GM12891 (cell line): ENCODE measurements around the gene MAVS.

ENCODE experiments used
- POLR2A ChIP-seq: IDR thresholded peaks from 2 replicates; pipeline ENCODE4 v1.6.1; 2011; ENCODE audit warnings: low read depth, low read length, control low read depth
- POLR2AphosphoS5 ChIP-seq: IDR thresholded peaks from 2 replicates; pipeline ENCODE4 v1.6.1; 2011; ENCODE audit warnings: low read depth, low read length, control low read depth
- TAF1 ChIP-seq: IDR thresholded peaks from 2 replicates; pipeline ENCODE4 v1.6.1; 2011; ENCODE audit warnings: low read depth, low read length, control low read depth

DNA sequence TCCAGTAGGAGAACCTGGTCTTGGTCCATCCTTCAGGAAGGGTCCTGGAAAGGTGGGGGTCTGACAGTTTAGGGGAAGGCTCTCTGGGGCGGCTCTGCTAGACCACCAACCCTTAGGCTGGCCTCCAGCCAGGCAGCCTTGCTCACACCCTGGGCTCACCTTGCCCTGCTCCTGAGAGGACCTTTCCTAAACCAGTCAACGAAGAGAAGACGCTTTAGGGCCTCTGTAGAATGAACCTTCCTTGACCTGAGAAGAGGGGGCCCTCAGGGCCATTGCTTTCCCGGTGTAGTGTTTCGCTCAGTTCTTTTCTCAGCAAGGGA, 49.4 kb upstream of the MAVS start:
- no peak for TF ChIP-seq POLR2AphosphoS5
- TF ChIP-seq POLR2A, result no peak
- no peak for TF ChIP-seq TAF1
